Mesendoderm (in vitro differentiated cells): Measurements from ENCODE around the gene NDUFA7.
"Not testable (repeated sequence)": the region's sequence is repeated elsewhere in the genome, so short reads cannot be mapped to it uniquely, and the experiment has no call there.

Experiments used
- DNase-seq: peaks from one replicate; pipeline ENCODE4 v3.0.0; 2013
- H2AK5ac ChIP-seq: 2 replicates; pipeline ENCODE4 v1.6.1; 2013; ENCODE audit warnings: low read length, inconsistent platforms
- H2BK120ac ChIP-seq: 2 replicates; pipeline ENCODE4 v1.6.1; 2013; ENCODE audit warnings: low read depth, mild to moderate bottlenecking, low read length, moderate library complexity, mixed read lengths
- H2BK15ac ChIP-seq: replicated peaks from 2 replicates; pipeline ENCODE4 v1.6.1; 2013; ENCODE audit warnings: low read depth, mild to moderate bottlenecking, moderate library complexity
- H2BK5ac ChIP-seq: 2 replicates; pipeline ENCODE4 v1.6.1; 2013; ENCODE audit warnings: low read length, inconsistent platforms
- H3K18ac ChIP-seq: 2 replicates; pipeline ENCODE4 v1.6.1; 2013; ENCODE audit warnings: mild to moderate bottlenecking, low read length, mixed read lengths
- H3K23ac ChIP-seq: one replicate; pipeline ENCODE4 v1.6.1; 2013; ENCODE audit warnings: low read length
- H3K27ac ChIP-seq: 2 replicates; pipeline ENCODE4 v1.5.1; 2013; ENCODE audit warnings: low read depth, mild to moderate bottlenecking, inconsistent platforms, low read length, moderate library complexity
- H3K27me3 ChIP-seq: 2 replicates; pipeline ENCODE4 v1.6.1; 2013; ENCODE audit warnings: low read length, control low read depth, mild to moderate bottlenecking, inconsistent platforms; ENCODE audit not compliant: insufficient read depth, poor library complexity
- H3K36me3 ChIP-seq: 2 replicates; pipeline ENCODE4 v1.6.1; 2013; ENCODE audit warnings: low read length, inconsistent platforms; ENCODE audit not compliant: control insufficient read depth, insufficient read depth
- H3K4ac ChIP-seq: one replicate; pipeline ENCODE4 v1.6.1; 2013; ENCODE audit warnings: low read depth, mild to moderate bottlenecking, low read length, moderate library complexity
- H3K4me1 ChIP-seq: 2 replicates; pipeline ENCODE4 v1.6.1; 2013; ENCODE audit warnings: low read depth, low read length, inconsistent platforms; ENCODE audit not compliant: control insufficient read depth
- H3K4me2 ChIP-seq: 2 replicates; pipeline ENCODE4 v1.6.1; 2013; ENCODE audit warnings: low read length
- H3K4me3 ChIP-seq: 2 replicates; pipeline ENCODE4 v1.5.1; 2013; ENCODE audit warnings: mild to moderate bottlenecking, low read length
- H3K56ac ChIP-seq: one replicate; pipeline ENCODE4 v1.6.1; 2013; ENCODE audit warnings: low read length
- H3K79me1 ChIP-seq: 2 replicates; pipeline ENCODE4 v1.6.1; 2013; ENCODE audit warnings: low read length, inconsistent platforms
- H3K79me2 ChIP-seq: 2 replicates; pipeline ENCODE4 v1.6.1; 2013; ENCODE audit warnings: mild to moderate bottlenecking, low read length; ENCODE audit not compliant: control insufficient read depth, insufficient read depth
- H3K9ac ChIP-seq: 2 replicates; pipeline ENCODE4 v1.6.1; 2013; ENCODE audit warnings: low read length, inconsistent platforms
- H4K5ac ChIP-seq: one replicate; pipeline ENCODE4 v1.6.1; 2013; ENCODE audit warnings: low read length
- H4K8ac ChIP-seq: one replicate; pipeline ENCODE4 v1.6.1; 2013; ENCODE audit warnings: low read depth, mild to moderate bottlenecking, control low read depth, low read length, moderate library complexity
- WGBS: extraction: QIAGEN DNeasy Blood & Tissue Kit; methylation state at CpG from one replicate; pipeline ENCODE4 v1.1.7; 2013; ENCODE audit warnings: low lambda C conversion rate, missing lambda C conversion rate; ENCODE audit not compliant: insufficient coverage; ENCODE audit errors: extremely low coverage; 5-methylcytosine and 5-hydroxymethylcytosine counted together

Gene NDUFA7

GRCh38 chr19:8355631-8356402, 34.6 kb upstream of the NDUFA7 start:
- no peak overlapping the region for H2BK15ac ChIP-seq
- H3K23ac ChIP-seq, result no peak overlapping the region
- H3K36me3 ChIP-seq, result no peaks in the 10 kb centered on the region
- H3K79me2 ChIP-seq, result no peaks in the 10 kb centered on the region
- H3K79me1 ChIP-seq, result no peaks in the 10 kb centered on the region
- H3K27me3 ChIP-seq, result no peaks in the 10 kb centered on the region
- H4K8ac ChIP-seq, result no peak overlapping the region
- no peak overlapping the region for H3K4ac ChIP-seq
- no peak overlapping the region for H3K56ac ChIP-seq
- H3K18ac ChIP-seq, result no peak overlapping the region
- no peaks in the 10 kb centered on the region for H3K4me1 ChIP-seq
- DNase-seq, result no peak
- no peak overlapping the region for H3K4me3 ChIP-seq
- WGBS, result no CpG with 5 or more reads among the region's 6 CpGs
- H3K9ac ChIP-seq, result no peak overlapping the region
- no peak overlapping the region for H2BK120ac ChIP-seq
- no peak overlapping the region for H3K4me2 ChIP-seq
- H3K27ac ChIP-seq, result no peak overlapping the region
- no peak overlapping the region for H2AK5ac ChIP-seq
- H2BK5ac ChIP-seq, result no peak overlapping the region
- no peak overlapping the region for H4K5ac ChIP-seq

- not testable (repeated sequence) for H3K23ac ChIP-seq, H2BK120ac ChIP-seq, H3K4me1 ChIP-seq, H3K79me2 ChIP-seq, H3K27ac ChIP-seq, H3K4me2 ChIP-seq, H2BK15ac ChIP-seq, H3K56ac ChIP-seq, H3K4ac ChIP-seq, H4K8ac ChIP-seq, H4K5ac ChIP-seq, H3K9ac ChIP-seq, H3K4me3 ChIP-seq, H2BK5ac ChIP-seq, H3K27me3 ChIP-seq, H3K18ac ChIP-seq, H3K36me3 ChIP-seq, H3K79me1 ChIP-seq, H2AK5ac ChIP-seq
- peak; percentile 70 for DNase-seq
- WGBS, result no CpG with 5 or more reads among the region's 5 CpGs
These were observed 31.7 kb upstream of the NDUFA7 start for GRCh38 chr19:8352845-8353244.

- DNase-seq, result peak; percentile 45
- Histone ChIP-seq H2AK5ac (no peak overlapping the region), H3K56ac (peak overlapping the region; percentile 25), H3K4me1 (no peaks in the 10 kb centered on the region), H3K9ac (no peak overlapping the region), H2BK5ac (no peak overlapping the region), H2BK15ac (no peak overlapping the region), H3K79me2 (no peaks in the 10 kb centered on the region), H3K27me3 (no peaks in the 10 kb centered on the region), H4K5ac (no peak overlapping the region), H3K27ac (no peak overlapping the region), H3K4ac (no peak overlapping the region), H4K8ac (no peak overlapping the region), H3K18ac (no peak overlapping the region), H3K36me3 (no peaks in the 10 kb centered on the region), H3K4me2 (no peak overlapping the region), H3K23ac (no peak overlapping the region), H2BK120ac (no peak overlapping the region), H3K4me3 (no peak overlapping the region), H3K79me1 (no peaks in the 10 kb centered on the region)
- WGBS, result 60% methylated on average over 1 of the region's 10 CpGs
These were observed 31.1 kb upstream of the NDUFA7 start for GRCh38 chr19:8352134-8352827.

- H3K36me3 ChIP-seq, H3K56ac ChIP-seq, H3K9ac ChIP-seq, H3K18ac ChIP-seq, H2AK5ac ChIP-seq, H3K79me2 ChIP-seq, H2BK15ac ChIP-seq, H3K23ac ChIP-seq, H3K27me3 ChIP-seq, H2BK120ac ChIP-seq, H3K27ac ChIP-seq, DNase-seq, H3K79me1 ChIP-seq, H4K5ac ChIP-seq, H3K4ac ChIP-seq, H3K4me1 ChIP-seq, H3K4me2 ChIP-seq, H4K8ac ChIP-seq, H3K4me3 ChIP-seq, H2BK5ac ChIP-seq: not testable (repeated sequence)
- no CpG with 5 or more reads among the region's 8 CpGs for WGBS
These were observed 28.6 kb upstream of the NDUFA7 start for GRCh38 chr19:8349629-8350372.

GRCh38 chr19:8343483-8343844, 22.3 kb upstream of the NDUFA7 start:
- no peaks in the 10 kb centered on the region for H3K36me3 ChIP-seq
- no peak overlapping the region for H3K9ac ChIP-seq
- no peak overlapping the region for H2BK120ac ChIP-seq
- no CpG with 5 or more reads among the region's 11 CpGs for WGBS
- no peak overlapping the region for H4K8ac ChIP-seq
- H3K18ac ChIP-seq, result no peak overlapping the region
- no peak for DNase-seq
- H3K27ac ChIP-seq, result no peak overlapping the region
- H2AK5ac ChIP-seq, result no peak overlapping the region
- H2BK15ac ChIP-seq, result no peak overlapping the region
- no peaks in the 10 kb centered on the region for H3K79me1 ChIP-seq
- H3K79me2 ChIP-seq, result no peaks in the 10 kb centered on the region
- no peak overlapping the region for H3K23ac ChIP-seq
- H3K4ac ChIP-seq, result no peak overlapping the region
- H3K4me3 ChIP-seq, result no peak overlapping the region
- H3K27me3 ChIP-seq, result no peaks in the 10 kb centered on the region
- H2BK5ac ChIP-seq, result no peak overlapping the region
- no peaks in the 10 kb centered on the region for H3K4me1 ChIP-seq
- H3K56ac ChIP-seq, result no peak overlapping the region
- no peak overlapping the region for H4K5ac ChIP-seq
- H3K4me2 ChIP-seq, result no peak overlapping the region
